Activated T-cell treated with anti-CD3 and anti-CD28 coated beads for 24 hours (primary cell): ENCODE results near the gene ZNF491.
"Not testable (repeated sequence)": the region's sequence is repeated elsewhere in the genome, so short reads cannot be mapped to it uniquely, and the experiment has no call there.

Source experiments
- DNase-seq: peaks from one replicate; pipeline ENCODE4 v3.0.0-alpha.2; 2020; ENCODE audit warnings: low read depth

ZNF491 gene

DNA sequence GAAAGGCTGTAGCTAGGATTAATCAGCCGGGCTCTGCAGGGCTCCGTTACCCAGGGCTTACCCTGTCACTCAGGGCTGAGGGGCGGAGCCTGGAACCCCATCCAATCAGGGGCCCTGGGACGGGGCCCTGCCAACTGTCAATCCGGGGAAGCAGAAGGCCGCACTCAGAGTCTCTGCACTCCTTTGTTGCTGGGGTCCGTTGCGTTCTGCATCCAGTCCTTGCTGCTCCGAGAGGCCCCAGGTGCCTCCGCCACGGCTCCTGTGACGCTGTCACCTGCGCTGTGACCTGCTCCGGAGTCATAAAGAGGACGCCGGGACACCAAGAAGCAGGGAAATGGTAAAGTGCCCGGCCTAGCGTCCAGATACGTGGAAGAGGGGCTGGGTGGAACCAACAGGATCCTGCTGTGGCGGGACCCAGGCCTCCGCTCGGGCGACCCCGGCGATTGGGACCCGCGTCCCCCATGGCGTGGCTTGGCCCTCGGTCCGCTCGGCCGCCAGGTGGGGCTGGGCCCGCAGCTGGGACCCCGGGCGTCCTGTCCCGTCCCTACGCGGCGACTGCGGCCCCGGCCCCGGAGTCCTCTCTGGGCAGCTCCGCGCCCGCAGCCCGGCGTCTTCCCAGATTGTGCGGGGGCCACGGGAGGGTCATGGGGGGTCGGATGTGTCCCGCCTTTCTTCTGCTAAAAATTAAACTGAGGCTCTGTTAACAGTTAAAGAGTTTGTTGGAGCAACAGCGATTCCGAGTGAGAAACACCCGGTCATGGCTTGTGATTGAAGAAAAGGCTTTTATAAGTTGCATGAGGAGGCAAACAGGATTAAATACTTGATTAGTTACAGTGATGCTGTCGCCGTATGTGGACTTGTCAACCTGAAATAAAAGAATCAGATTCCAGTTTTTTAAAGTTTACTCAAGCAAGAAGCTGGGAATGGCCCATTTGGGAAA, at the start of gene ZNF491:
Gene ZNF491 (plus strand): TSS at position 133 of the 940 bp plus-strand sequence. CDS start 7,431 bp downstream, outside the sequence.
- peak; percentile 84 for DNase-seq

DNA sequence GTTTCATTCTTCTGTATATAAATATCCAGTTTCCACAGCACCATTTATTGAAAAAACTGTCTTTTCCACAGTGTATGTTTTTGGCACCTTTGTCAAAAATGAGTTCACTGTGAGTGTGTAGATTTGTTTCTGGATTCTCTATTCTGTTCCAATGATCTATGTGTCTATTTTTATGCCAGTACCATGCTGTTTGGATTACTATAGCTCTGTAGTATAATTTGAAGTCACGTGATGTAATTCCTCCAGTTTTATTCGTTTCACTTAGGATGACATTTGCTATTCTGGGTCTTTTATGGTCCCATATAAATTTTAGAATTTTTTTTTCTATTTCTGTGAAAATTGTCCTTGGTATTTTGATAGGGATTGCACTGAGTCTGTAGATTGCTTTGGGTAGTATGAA, 48.6 kb upstream of the ZNF491 start:
- no peak for DNase-seq

DNA sequence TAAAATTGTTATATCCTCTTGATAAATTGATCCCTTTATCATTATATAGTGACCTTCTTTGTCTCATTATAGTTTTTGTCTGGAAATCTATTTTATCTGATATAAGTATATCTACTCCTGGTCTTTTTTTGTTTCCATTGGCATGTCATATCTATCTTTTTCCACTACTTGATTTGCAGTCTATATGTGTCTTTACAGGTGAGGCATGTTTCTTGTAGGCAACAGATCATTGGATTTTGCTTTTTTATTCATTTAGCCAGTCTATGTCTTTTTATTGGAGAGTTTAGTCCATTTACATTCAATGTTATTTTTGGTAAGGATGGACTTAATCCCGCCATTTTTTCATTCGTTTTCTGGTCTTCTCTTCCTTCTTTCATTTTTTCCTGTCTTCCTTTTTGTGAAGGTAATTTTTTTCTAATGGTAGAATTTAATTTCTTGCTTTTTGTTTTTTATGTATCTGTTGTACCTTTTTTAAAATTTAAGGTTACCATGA, 46.0 kb upstream of the ZNF491 start:
- DNase-seq, result no peak

DNA sequence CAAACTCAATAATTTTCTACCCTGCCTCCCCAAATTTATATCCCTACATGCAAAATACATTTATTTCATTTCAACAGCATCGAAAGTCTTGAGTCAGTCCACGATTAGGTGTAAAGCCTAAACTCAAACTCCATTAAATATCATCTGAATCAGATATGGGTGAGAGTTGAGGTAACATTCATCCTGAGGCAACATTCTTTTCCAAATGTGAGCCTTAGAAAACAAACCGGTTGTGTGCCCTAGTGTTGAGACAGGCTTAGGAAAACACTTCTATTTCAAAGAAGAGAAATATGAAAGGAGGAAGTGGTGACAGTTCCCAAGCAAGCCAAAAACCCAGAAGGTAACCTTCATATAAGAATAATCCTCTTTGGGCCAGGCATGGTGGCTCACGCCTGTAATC, 43.7 kb upstream of the ZNF491 start:
- no peak for DNase-seq

DNA sequence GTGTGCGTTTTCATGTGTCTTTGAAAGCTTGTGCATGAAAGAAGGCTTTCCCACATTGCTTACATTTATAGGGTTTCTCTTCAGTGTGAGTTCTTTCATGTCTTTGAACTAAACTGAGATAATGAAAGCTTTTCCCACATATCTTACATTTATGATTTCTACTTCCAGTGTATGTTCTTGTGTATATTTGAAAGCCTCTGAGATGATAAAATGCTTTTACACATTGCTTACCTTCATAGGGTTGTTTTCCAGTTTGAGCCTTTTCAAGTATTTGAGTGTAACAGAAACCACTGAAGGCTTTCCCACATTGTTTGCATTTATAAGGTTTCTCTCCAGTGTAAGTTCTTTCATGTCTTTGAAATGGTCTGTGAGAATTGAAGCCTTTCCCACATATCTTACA, 41.4 kb upstream of the ZNF491 start:
- no peak for DNase-seq

DNA sequence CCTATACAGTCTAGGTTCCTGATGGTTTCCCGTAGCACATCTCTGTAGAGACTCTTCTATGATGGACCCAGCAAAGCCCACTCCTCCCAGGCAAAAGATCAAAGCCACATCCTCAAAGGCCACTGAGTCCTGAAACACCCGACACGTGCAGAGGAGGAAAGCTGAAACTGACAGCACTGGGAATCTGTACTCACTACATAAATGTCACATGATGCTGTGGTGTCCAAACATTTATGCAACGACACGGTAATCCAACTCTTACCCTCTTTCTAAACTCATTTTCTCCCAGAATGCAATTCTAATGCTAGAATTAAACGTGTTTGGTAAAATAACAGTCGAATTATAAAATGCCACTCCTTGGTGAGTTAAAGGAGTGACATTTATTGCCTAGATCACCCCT, 38.5 kb upstream of the ZNF491 start:
- DNase-seq, result no peak

DNA sequence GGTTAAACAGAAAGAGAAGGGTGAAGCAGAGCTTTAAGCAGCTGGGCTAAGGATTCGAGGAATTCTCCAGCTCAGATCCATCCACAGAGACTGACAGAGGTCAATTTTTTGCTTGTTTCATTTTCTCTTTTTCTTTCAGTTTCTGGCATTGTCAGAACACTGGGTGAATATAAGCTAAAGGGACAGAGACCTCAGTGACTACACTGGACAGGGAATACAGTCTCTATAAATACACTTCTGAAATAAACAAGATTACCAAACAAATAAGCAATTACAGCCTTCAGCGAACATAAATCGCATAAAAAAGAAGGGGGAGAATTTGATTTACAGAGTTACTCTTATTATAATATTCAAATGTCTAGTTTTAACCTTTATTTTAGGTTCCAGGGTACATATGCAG, 35.2 kb upstream of the ZNF491 start:
- no peak for DNase-seq

DNA sequence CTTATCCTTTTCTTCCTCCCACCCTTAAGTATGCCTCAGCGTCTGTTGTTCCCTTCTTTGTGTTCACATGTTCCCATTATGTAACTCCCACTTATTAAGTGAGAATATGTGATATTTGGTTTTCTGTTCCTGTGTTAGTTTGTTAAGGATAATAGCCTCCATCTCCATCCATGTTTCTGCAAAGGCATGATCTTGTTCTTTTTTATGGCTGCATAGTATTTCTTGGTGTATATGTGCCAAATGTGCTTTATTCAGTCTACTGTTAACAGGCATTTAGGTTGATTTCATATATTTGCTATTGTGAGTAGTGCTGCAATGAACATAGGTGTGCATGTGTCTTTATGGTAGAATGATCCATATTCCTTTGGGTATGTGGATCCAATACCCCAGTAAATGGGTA, 34.7 kb upstream of the ZNF491 start:
- no peak for DNase-seq

DNA sequence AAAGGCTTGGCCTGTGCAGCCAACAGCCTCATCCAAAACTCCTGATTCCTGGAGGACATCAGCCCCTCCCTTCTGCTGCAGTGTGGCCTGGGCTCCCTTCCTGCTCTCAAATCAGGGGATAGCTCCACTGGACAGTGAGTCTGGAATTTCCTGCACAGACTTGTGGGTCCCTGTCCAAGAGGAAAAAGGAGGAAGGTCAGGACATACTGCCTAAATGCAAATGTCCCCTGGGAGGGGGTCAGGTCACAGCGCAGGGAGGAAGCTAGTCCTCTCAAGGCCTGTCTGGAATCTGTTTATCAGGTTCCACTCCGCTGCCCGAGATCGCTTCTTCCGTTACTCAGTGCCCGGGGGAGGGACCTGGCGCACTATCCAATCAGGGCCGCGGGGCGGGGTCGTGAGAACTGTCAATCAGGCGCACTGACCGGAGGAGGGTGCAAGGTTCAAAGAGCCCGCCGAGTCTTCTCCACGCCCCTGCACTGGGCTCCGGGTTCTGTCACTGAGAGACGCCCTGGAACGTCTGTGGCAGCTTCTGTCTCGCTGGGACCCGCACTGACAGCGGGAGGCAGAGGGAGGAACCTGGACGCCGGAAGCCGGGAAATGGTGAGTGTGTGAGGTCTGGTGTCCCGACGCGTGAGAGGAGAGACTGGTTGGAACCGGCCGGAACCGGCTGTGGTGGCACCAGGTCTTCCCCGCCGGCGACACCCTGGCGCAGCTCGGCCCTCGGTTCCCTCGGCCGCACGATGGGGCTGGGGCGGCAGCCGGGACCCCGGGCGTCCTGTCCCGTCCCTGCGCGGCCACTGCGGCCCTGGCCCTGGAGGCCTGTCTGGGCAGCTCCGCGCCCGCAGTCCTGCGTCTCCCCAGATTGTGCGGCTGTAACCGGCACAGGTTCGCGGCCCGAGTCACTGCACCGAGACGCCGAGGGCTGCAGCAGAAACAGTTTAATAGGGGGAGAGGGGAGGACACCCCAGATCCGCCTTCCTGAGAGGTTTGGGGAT, 31.4 kb upstream of the ZNF491 start, which contains the start of gene ZNF441:
Gene ZNF441 (plus strand): TSS at position 404 of the 995 bp plus-strand sequence. CDS start 194 bp downstream, at position 598.
- peak; percentile 93 for DNase-seq

DNA sequence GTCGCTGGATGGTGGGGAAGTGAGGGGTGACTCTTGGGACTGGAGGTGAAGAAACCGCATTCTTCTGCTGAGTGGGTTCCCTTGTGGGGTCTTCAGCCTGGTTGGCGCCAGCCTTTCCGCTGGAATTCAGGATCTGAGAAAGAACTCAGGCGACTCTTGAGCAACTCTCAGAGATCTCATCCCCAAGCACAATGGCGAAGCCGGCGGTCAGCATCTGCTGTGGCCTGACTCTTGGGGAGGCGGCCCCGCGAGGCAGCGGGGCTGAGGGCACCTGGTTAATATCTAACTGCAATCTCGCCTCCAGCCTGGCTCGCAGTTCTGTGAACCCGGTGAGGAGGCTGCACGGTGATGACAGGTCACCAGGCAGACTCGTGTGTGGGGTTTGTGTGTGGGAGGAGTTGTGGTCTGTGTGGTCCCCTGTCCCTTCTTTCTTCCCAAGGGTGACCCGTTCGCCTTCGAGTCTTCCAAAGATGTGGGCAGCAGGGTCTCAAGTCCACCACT, 30.6 kb upstream of the ZNF491 start:
- no peak for DNase-seq

DNA sequence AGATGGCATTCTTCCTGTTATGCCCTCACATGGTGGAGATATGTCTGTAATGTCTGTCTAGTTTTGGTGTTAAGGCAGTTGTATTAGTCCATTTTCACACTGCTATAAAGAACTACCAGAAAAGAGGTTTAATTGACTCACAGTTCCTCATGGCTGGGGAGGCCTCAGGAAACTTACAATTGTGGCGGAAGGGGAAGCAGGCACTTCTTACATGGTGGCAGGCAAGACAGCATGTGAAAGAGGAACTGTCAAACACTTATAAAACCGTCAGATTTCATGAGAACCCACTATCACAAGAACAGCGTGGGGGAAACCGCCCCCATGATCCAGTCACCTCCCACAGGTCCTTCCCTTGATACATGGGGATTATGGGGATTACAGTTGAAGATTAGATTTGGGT, 28.3 kb upstream of the ZNF491 start:
- no peak for DNase-seq

DNA sequence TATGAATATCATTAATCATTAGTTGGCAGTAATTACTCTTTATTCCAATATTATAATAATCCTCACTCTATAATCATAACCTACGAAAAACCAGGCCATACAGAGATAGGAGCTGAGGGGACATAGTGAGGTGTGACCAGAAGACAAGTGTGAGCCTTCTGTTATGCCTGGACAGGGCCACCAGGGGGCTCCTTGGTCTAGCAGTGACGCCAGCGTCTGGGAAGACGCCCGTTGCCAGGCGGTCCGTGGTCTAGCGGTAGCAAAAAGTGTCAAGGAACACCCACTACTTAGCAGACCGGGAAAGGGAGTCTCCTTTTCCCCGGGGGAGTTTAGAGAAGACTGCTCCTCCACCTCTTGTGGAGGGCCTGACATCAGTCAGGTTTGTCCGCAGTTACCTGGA, 26.8 kb upstream of the ZNF491 start:
- not testable (repeated sequence) for DNase-seq

DNA sequence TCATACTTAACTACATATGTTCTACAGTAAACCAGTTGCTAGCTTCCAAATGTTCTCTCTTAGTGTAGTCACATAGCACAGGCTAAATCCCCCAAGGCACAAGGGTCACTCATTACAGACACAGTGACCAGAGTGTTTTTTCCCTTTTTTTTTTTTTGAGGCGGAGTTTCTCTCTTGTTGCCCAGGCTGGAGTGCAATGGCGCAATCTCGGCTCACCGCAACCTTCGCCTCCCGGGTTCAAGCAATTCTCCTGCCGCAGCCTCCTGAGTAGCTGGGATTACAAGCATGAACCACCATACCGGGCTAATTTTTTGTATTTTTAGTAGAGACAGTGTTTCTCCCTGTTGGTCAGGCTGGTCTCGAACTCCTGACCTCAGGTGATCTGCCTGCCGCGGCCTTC, 21.7 kb upstream of the ZNF491 start:
- DNase-seq, result not testable (repeated sequence)

DNA sequence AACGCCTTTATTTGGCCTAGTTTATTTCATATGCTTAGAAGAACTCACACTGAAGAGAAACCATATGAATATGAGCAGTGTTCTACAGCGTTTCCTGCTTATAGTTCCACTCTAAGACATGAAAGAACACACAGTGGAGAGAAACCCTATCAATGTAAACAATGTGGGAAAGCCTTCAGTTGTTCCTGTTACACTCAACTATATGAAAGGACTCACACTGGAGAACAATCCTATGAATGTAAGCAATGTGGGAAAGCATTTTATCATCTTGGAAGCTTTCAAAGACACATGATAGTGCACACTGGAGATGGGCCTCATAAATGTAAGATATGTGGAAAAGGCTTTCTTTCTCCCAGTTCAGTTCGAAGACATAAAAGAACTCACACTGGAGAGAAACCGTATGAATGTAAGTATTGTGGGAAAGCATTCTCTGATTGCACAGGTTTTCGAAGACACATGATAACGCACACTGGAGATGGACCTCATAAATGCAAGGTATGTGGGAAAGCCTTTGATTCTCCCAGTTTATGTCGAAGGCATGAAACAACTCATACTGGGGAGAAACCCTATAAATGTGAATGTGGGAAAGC, 17.8 kb upstream of the ZNF491 start:
- DNase-seq, result no peak

DNA sequence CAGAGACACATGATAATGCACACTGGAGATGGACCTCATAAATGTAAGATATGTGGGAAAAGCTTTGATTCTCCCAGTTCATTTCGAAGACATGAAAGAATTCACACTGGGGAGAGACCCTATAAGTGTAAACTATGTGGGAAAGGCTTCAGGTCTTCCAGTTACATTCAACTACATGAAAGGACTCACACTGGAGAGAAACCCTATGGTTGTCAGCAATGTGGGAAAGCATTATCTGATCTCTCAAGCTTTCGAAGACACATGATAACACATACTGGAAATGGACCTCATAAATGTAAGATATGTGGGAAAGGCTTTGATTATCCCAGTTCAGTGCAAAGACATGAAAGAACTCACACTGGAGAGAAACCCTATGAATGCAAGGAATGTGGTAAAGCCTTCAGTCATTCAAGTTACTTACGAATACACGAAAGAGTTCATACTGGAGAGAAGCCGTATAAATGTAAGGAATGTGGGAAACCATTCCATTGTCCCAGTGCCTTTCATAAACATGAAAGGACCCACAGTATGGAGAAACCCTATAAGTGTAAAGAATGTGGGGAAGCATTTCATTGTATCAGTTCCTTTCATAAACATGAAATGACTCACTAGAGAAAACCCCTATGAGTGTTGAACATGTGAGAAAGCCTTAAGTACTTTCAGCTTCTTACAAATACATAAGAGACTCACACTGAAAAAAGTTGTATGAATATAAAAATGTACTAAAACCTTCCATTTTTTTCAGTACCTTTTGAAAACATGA, 16.8 kb upstream of the ZNF491 start:
- DNase-seq, result no peak

DNA sequence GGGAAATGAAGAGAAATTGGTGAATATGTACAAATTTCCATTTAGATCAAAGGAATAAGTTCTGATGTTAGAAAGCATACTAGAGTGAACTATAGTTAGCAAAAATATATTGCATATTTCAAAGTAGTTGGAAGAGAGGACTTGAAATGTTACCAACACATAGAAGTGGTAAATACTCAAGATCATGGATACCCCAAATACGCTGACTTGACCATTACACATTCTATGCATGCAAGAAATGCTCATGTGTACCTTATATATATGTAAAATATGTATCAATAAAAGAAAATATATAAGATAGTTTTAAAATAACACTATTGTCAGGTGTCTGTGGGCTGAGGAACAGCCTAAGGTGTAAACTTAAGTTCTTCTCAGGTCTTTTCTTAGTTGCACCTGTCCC, 14.6 kb upstream of the ZNF491 start:
- DNase-seq, result no peak

DNA sequence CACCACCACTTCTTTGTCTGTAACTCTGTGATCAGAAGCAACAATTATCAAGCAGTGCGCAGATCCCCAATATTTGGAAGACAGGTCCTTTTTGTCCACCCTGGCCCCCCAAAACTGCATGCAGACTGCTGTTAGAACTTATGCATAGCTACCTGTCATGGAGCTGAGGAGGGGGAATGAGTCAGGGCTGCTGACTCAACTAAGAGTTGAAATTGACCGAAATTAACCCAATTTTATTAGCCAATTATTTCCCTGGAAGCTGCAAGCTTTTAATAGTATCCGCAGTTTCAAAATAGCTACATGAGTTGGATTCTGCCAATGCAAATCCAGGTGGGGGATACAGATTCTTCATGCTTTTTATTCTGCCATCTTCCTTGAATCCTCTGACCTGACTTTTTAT, 14.0 kb upstream of the ZNF491 start:
- no peak for DNase-seq

DNA sequence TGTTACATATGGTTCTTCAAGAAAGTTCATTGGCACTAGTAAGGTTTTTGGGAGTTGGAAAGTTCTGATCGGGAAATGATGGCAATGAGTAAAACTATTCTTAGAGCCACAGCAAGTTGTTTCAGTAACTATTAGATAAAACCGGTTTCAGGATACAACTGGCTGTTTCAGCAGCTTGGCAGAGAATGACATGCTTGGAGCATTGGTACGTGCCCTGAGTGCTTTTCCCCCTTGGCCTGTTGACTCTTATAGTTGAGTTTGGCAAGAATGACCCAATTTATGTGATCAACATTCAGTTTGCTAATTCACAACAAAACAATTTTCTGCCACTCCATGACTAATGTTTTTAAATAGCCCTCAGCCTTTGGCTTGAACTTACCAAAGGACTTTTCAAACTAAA, 10.8 kb upstream of the ZNF491 start:
- no peak for DNase-seq

DNA sequence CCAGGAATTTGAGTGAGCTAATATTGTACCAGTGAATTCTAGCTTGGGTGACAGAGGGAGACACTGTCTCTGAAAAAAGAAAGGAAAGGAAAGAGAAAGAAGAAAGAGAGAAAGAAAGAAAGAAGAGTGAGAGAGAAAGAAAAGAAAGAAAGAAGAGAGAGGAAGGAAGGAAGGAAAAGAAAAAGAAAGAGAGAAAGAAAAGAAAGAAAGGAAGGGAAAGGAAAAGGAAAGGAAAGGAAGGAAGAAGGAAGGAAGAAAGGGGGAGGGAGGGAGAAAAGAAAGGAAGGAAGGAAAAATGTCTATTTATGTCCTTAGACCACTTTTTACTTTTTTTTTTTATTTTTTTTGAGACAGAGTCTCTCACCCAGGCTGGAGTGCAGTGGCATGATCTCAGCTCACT, 5.4 kb upstream of the ZNF491 start:
- no peak for DNase-seq

DNA sequence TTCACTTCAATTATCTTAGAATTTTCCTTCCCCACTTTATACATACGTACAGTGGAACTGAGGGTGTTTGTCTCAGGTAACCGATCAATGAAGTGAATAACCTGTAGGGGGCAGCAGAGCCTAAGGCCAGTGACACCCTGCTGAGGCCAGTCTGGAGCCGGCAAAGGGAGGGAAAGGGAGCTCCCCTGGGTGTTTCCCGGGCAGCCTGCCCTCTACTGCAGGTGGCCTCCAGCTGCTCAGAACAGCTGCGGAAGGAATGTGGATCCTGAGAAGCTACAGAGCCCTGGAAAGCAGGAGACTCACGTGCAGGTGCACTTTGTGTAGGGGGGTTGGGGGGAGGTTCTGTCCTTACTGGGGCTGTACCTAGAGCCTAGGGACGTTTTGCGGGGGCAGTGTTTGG, 832 bp upstream of the ZNF491 start:
- peak; percentile 72 for DNase-seq
